Heart left ventricle (tissue), 16 donors: ENCODE measurements around the gene RNF130. TPM values are rescaled to one million over a fixed set of nuclear protein-coding genes. Genes with fewer than 3 reads are reported as not detected.
"Not testable (repeated sequence)": the region's sequence is repeated elsewhere in the genome, so short reads cannot be mapped to it uniquely, and the experiment has no call there.

ENCODE experiments used
- ATAC-seq, 4 donors: fragments of 200-7000 bp; cut with Tn5 transposase; one replicate each; pipeline ENCODE4 v1.9.1; 2020 to 2022; ENCODE audit warnings: moderate library complexity in 4 of 4, mild to moderate bottlenecking in 3 of 4, moderate number of reproducible peaks in 1 of 4
- DNase-seq, 5 donors: peaks; one replicate each; pipeline ENCODE4 v3.0.0-alpha.2; 2020
- H3K27ac ChIP-seq, 12 donors: fragments of 200-600 bp; sonication (generic) in 4 of 12; one replicate each; pipeline versions ENCODE4 v1.5.0 to v1.8.0; 2016 to 2022; ENCODE audit warnings: mild to moderate bottlenecking in 2 of 12
- H3K27me3 ChIP-seq, 9 donors: fragments of 200-600 bp; sonication (generic) in 2 of 9; one replicate each; pipeline versions ENCODE4 v1.5.1 to v1.8.0; 2016 to 2022; ENCODE audit warnings: mild to moderate bottlenecking in 3 of 9
- H3K36me3 ChIP-seq, 9 donors: fragments of 200-600 bp; sonication (generic) in 2 of 9; one replicate each; pipeline versions ENCODE4 v1.5.0 to v1.8.0; 2018 to 2022; ENCODE audit warnings: mild to moderate bottlenecking in 2 of 9
- H3K4me1 ChIP-seq, 12 donors: fragments of 200-600 bp; sonication (generic) in 4 of 12; one replicate each; pipeline versions ENCODE4 v1.5.0 to v1.8.0; 2016 to 2022; ENCODE audit warnings: mild to moderate bottlenecking in 3 of 12
- H3K4me3 ChIP-seq, 12 donors: fragments of 200-600 bp; sonication (generic) in 4 of 12; one replicate each; pipeline versions ENCODE4 v1.5.0 to v1.8.0; 2017 to 2022; ENCODE audit warnings: mild to moderate bottlenecking in 9 of 12, moderate library complexity in 4 of 12
- H3K9me3 ChIP-seq, 12 donors: fragments of 200-600 bp; sonication (generic) in 4 of 12; one replicate each; pipeline versions ENCODE4 v1.5.0 to v1.8.0; 2016 to 2022; ENCODE audit warnings: mild to moderate bottlenecking in 1 of 12
- POLR2A ChIP-seq, 2 donors: fragments of 450-650 bp; IDR thresholded peaks; one replicate each; pipeline ENCODE4 v1.6.1; 2017; ENCODE audit warnings: antibody characterized with exemption in 2 of 2, mild to moderate bottlenecking in 2 of 2, moderate library complexity in 2 of 2
- WGBS, 4 donors: extraction: QIAGEN DNeasy Blood & Tissue Kit in 2 of 4; methylation state at CpG; one replicate each; pipeline versions ENCODE4 v1.1.5 to v1.1.7; 2013 to 2018; 5-methylcytosine and 5-hydroxymethylcytosine counted together
- intact Hi-C, 10 donors: fragments of 100-400 bp; cut with DNase I; formaldehyde crosslinking; loops; one replicate each; pipeline versions ENCODE4 v1.11.1 to v1.14.2; 2022
- polyA plus RNA-seq, 2 donors: library from polyadenylated mRNA; stranded (reverse); fragments of 200-250 nt; gene quantifications; one replicate each; pipeline ENCODE4 v1.2.3, GENCODE V29; 2013
- total RNA-seq, 9 donors: library from RNA; depleted of rRNA in 2 of 9; stranded (reverse); fragments of >200 nt in 2 of 9; fragmentation: NEBNext Ultra II Directional in 3 of 9; extraction: Animal tissue kit (Norgen Biotek cat#: 25700) in 3 of 9; gene quantifications; one replicate each; pipeline versions ENCODE4 v1.1.0 to v1.2.4, GENCODE V29; 2016 to 2023
- TF ChIP-seq, protein P1 (sequence below), 12 donors: fragments of 200-600 bp; sonication (generic) in 4 of 12; IDR thresholded peaks; one replicate each; pipeline versions ENCODE4 v1.5.0 to v1.8.0; 2018 to 2022; ENCODE audit warnings: antibody characterized with exemption in 12 of 12, mild to moderate bottlenecking in 5 of 12
- donor health status: ischemic (EF 13 %, LVEDD 7.1; RV severe dilation, severe dysfunction).
- donor health status: healthy with polysubstance abuse.
- donor health status: DM: no; HTN: yes; CAD: no.
- donor health status: DM: no; HTN: no; CAD: no.
- donor health status: ischemic (EF 25% LVEDD 6.9; RV normal size, moderate dysfunction).
- donor health status: ischemic (EF 25% LVEDD 5.7; RV mildly dilated, moderate dysfunction).
- donor health status: healthy.
- donor health status: DM: yes; HTN: yes; CAD: no.
- donor health status: ischemic (EF 35%, LVEDD 5.7; RV mildly dilated, moderate dysfunction).
- donor health status: nonischemic (EF 11% LVEDD 7.7; RV severe dilation, severe dysfunction).
- donor health status: DM: yes; HTN: yes; CAD: no.
- donor health status: PGD.
- donor health status: ischemic (EF 29% LVEDD 5.4; RV normal size, mild dysfunction).
- donor health status: nonischemic (EF 23%, LVEDD 6.1; RV moderate dilation, normal function).

The RNF130 gene
- total and polyA plus RNA-seq, 11 donors, result 26.3 to 76.2 (median 38.7) TPM

DNA sequence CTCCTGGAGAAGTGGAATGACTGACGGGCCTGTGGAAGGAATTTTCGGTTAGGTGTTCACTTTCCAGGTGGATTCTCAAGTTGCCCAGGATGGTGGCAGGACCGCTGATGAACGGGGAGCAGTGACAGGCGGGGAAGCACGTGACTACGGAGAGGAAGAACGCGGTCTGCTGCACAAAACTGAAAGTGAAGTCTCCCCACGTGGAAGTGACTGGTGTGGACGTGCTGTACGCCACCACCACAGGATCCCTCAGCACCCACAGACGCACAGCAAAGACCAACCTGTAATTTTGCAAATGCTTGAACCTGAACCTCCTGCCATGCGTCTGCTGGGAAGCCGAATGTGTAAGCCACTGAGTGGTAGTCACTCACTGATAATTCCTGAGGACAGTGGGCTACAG is 51.4 kb downstream of the RNF130 start:
- TF ChIP-seq, protein P1, sequence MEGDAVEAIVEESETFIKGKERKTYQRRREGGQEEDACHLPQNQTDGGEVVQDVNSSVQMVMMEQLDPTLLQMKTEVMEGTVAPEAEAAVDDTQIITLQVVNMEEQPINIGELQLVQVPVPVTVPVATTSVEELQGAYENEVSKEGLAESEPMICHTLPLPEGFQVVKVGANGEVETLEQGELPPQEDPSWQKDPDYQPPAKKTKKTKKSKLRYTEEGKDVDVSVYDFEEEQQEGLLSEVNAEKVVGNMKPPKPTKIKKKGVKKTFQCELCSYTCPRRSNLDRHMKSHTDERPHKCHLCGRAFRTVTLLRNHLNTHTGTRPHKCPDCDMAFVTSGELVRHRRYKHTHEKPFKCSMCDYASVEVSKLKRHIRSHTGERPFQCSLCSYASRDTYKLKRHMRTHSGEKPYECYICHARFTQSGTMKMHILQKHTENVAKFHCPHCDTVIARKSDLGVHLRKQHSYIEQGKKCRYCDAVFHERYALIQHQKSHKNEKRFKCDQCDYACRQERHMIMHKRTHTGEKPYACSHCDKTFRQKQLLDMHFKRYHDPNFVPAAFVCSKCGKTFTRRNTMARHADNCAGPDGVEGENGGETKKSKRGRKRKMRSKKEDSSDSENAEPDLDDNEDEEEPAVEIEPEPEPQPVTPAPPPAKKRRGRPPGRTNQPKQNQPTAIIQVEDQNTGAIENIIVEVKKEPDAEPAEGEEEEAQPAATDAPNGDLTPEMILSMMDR (IDR thresholded peaks at IDR 0.05), result no peak
- TF ChIP-seq POLR2A (IDR thresholded peaks at IDR 0.05), result no peak

GRCh38 chr5:180018347-180019060 is 53.1 kb downstream of the RNF130 start:
- Histone ChIP-seq H3K4me1 (peaks cover 0 to 6% (median 0%) of the 10 kb centered on the region in 12 donors), H3K27me3 (no peaks in the 10 kb centered on the region), H3K36me3 (peaks cover 0 to 8% (median 0%) of the 10 kb centered on the region in 9 donors), H3K4me3 (no peak overlapping the region), H3K27ac (no peak overlapping the region), H3K9me3 (peaks cover 0 to 3% (median 0%) of the 10 kb centered on the region in 12 donors)
- no peak for ATAC-seq
- TF ChIP-seq, protein P1 (IDR thresholded peaks at IDR 0.05), result no peak
- no peak for TF ChIP-seq POLR2A (IDR thresholded peaks at IDR 0.05)
- intact Hi-C loops, result no loop called here
- DNase-seq, result no peak
- 81 to 93% (median 87%) methylated on average over 5 of the region's 5 CpGs for WGBS, 4 donors

More for the DNA sequence above, 51.4 kb downstream of the RNF130 start:
- ATAC-seq (no peak), DNase-seq (no peak)
- Histone ChIP-seq H3K27ac (peak overlapping the region in 1 of 12 donors; percentile 5), H3K9me3 (peaks cover 0 to 3% (median 0%) of the 10 kb centered on the region in 12 donors), H3K4me1 (peaks cover 0 to 12% (median 0%) of the 10 kb centered on the region in 12 donors), H3K4me3 (no peak overlapping the region), H3K27me3 (no peaks in the 10 kb centered on the region), H3K36me3 (peaks cover 0 to 8% (median 0%) of the 10 kb centered on the region in 9 donors)
- intact Hi-C loops, result no loop called here
- 83 to 97% (median 92%) methylated on average over 15 of the region's 15 CpGs for WGBS, 4 donors

- H3K4me1 ChIP-seq, H3K27ac ChIP-seq, H3K4me3 ChIP-seq, DNase-seq, H3K27me3 ChIP-seq, H3K9me3 ChIP-seq, ATAC-seq, intact Hi-C loops: not testable (repeated sequence)
- H3K36me3 ChIP-seq, result peaks cover 0 to 34% (median 17%) of the 10 kb centered on the region in 9 donors
- 90 to 100% (median 93%) methylated on average over 1 of the region's 1 CpG for WGBS, 4 donors
Observed at GRCh38 chr5:180015523-180015922, 56.0 kb downstream of the RNF130 start.

- peaks cover 0 to 7% (median under 1%) of the 10 kb centered on the region in 12 donors for H3K4me1 ChIP-seq
- TF ChIP-seq, protein P1 (IDR thresholded peaks at IDR 0.05), result no peak
- TF ChIP-seq POLR2A (IDR thresholded peaks at IDR 0.05), result no peak
- H3K27ac ChIP-seq, result no peak overlapping the region
- H3K4me3 ChIP-seq, result no peak overlapping the region
- DNase-seq (no peak), ATAC-seq (no peak)
- 36 to 47% (median 42%) methylated on average over 1 of the region's 1 CpG; no CpG with 5 or more reads in 1 of the 4 donors for WGBS, 4 donors
- H3K27me3 ChIP-seq, result no peaks in the 10 kb centered on the region
- intact Hi-C loops, result no loop called here
- peaks cover 0 to 31% (median 17%) of the 10 kb centered on the region in 9 donors for H3K36me3 ChIP-seq
- no peaks in the 10 kb centered on the region for H3K9me3 ChIP-seq
Observed at GRCh38 chr5:180013678-180014077, 57.9 kb downstream of the RNF130 start.
